GM12878 (cell line): ENCODE measurements around the gene NXPH1.

Source experiments
- CBX5 ChIP-seq: sonication (generic); IDR thresholded peaks from 2 replicates; pipeline ENCODE4 v1.6.1; 2016; ENCODE audit warnings: low read depth, moderate library complexity, mild to moderate bottlenecking, inconsistent platforms
- NRF1 ChIP-seq: conservative IDR thresholded peaks from 2 replicates; pipeline ENCODE4 v1.6.1; 2011; ENCODE audit warnings: mild to moderate bottlenecking, low read depth, low read length, improper control_type of control experiment
- ZNF384 ChIP-seq: IDR thresholded peaks from 2 replicates; pipeline ENCODE4 v1.6.1; 2012; ENCODE audit warnings: low read depth, mild to moderate bottlenecking, low read length, improper control_type of control experiment, borderline replicate concordance
- TF ChIP-seq, protein P1 (sequence below), 3 experiments: IDR thresholded peaks in 2 of 3; conservative IDR thresholded peaks in 1 of 3; 2 replicates each; pipeline ENCODE4 v1.5.1; 2011; ENCODE audit warnings: low read depth in 3 of 3, low read length in 3 of 3, mild to moderate bottlenecking in 3 of 3, control low read depth in 2 of 3, moderate library complexity in 2 of 3, inconsistent platforms in 1 of 3, mixed read lengths in 1 of 3; ENCODE audit not compliant: control insufficient read depth in 2 of 3, insufficient read depth in 1 of 3; ENCODE audit errors: extremely low read depth in 1 of 3

DNA sequence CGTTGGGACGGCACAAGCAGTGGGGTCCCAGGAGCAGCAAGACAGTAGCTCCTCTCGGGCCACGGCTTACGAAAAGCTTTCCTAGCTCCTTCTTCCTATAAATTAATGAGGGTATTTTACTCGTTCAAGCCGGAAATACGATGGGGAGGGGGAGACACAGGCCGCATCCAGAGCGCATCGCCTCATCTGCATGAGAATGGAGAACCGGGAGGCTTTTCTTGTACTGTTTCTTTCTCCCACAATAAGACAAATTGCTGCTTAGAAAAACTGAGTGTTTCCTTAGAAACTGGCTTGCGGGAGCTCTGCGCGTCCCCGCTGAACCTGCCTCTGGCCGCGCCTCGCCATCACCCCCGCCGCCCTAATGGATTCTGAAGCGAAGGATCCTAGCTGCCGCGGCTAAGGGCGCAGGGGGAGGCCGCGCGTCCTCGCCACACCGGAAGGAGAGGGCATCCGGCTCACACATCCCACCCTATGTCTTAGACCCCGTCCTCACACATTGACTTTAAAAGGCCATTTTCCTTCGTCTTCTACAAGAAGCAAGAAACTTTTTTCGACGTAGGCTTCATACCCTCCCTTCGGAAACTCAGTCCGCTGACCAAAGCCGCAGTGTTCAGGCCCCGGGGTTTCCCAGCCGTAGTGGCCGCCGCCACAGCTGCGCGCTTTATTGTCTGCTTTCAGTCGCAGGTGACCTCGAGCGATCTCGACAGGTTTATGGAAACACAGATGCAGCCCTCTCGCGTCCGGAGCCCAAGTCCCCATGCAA is 8.8 kb downstream of the NXPH1 start:
- TF ChIP-seq ZNF384 = no peak
- TF ChIP-seq, protein P1, sequence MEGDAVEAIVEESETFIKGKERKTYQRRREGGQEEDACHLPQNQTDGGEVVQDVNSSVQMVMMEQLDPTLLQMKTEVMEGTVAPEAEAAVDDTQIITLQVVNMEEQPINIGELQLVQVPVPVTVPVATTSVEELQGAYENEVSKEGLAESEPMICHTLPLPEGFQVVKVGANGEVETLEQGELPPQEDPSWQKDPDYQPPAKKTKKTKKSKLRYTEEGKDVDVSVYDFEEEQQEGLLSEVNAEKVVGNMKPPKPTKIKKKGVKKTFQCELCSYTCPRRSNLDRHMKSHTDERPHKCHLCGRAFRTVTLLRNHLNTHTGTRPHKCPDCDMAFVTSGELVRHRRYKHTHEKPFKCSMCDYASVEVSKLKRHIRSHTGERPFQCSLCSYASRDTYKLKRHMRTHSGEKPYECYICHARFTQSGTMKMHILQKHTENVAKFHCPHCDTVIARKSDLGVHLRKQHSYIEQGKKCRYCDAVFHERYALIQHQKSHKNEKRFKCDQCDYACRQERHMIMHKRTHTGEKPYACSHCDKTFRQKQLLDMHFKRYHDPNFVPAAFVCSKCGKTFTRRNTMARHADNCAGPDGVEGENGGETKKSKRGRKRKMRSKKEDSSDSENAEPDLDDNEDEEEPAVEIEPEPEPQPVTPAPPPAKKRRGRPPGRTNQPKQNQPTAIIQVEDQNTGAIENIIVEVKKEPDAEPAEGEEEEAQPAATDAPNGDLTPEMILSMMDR (IDR thresholded peaks at IDR 0.05 in 2 of 3, conservative IDR thresholded peaks at IDR 0.05 in 1 of 3; ENCODE audit: control insufficient read depth in 2 of 3, extremely low read depth in 1 of 3, insufficient read depth in 1 of 3, low read depth in 3 of 3, low read length in 3 of 3) = no peak
- no peak for TF ChIP-seq CBX5
- no peak for TF ChIP-seq NRF1
